HG03571 (cell line): ENCODE results near the gene ANKRD24.
"Not testable (repeated sequence)": the region's sequence is repeated elsewhere in the genome, so short reads cannot be mapped to it uniquely, and the experiment has no call there.

ENCODE experiments used
- ATAC-seq: cut with Tn5 transposase; IDR thresholded peaks from one replicate; pipeline ENCODE4 v1.9.1; 2021; ENCODE audit not compliant: unreplicated experiment

Gene ANKRD24

DNA sequence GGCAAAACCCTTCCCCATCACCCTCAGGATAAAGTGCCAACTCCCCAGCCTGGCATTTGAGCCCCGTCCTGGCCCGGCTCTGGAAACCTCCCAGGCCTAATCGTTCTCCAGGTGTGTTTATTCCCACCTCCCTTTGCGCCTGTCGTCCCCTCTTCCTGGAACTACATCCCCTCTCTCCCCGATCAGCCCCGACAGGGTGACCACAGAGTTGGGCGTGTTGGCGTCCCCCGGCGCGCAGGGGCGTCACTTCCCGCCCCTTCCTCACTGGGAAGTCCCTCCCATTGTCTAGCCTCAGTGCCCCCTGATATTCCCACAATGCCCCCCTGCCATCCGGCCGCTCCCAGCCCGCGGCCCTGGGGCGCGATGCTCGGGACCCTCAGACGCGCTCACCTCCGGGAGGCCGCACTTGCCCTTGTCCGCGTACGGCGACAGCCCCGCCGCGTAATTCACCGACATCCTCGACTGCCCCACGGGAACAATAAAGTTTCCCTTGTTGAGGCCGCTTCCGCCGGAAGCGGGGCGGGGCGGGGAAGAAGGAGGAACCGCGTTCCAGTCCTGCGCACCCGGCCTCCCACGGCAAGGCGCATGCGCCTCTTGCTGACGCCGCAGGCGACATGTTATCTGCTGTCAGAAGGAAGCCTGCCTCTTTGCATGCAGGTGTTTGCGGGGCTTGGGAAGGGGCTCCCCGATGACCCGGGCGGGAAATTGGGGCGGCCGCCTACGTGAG is at the start of gene ANKRD24, which contains the start of gene SIRT6:
Gene ANKRD24, plus strand, starts transcription at position 606 of the 727 bp plus-strand sequence. CDS start 3,737 bp downstream, outside the sequence.
Gene SIRT6, minus strand, starts transcription at position 480 of the 727 bp plus-strand sequence. Its CDS starts 24 bp downstream, at position 456.
- peak; percentile 46 for ATAC-seq

- ATAC-seq, result no peak
These were observed 48.1 kb upstream of the ANKRD24 start for GRCh38 chr19:4134351-4134750.

GRCh38 chr19:4135386-4135785 is 47.1 kb upstream of the ANKRD24 start:
- ATAC-seq, result not testable (repeated sequence)

GRCh38 chr19:4136680-4137088 is 45.8 kb upstream of the ANKRD24 start:
- ATAC-seq, result no peak

GRCh38 chr19:4138445-4138844 is 44.0 kb upstream of the ANKRD24 start:
- no peak for ATAC-seq

DNA sequence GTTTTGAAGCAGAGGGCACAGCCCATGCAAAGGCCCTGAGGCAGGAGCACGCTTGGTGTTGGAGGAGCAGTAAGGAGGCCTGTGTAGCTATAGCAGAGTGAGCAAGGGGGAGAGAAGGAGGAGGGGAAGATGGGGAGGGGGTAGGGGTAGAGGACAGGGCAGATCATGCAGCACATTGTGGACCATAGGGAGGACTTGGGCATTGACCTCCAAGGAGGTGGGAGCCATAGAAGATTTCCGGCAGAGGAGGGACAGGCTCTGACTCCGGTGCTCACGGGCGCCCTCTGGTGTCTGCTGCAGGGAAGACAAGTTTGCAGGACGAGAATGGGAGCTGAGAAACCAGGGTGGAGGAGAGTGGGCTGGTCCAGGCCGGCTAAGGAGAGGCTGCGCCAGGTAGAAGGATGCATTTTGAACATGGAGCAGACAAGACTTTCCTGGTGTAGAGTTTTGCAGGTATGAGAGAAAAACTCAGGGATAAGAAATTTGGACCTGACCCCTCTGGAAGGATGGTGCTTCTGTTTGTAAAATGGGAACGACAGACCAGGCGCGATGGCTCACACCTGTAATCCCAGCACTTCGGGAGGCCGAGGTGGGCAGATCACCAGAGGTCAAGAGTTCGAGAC is 42.8 kb upstream of the ANKRD24 start:
- ATAC-seq, result no peak

DNA sequence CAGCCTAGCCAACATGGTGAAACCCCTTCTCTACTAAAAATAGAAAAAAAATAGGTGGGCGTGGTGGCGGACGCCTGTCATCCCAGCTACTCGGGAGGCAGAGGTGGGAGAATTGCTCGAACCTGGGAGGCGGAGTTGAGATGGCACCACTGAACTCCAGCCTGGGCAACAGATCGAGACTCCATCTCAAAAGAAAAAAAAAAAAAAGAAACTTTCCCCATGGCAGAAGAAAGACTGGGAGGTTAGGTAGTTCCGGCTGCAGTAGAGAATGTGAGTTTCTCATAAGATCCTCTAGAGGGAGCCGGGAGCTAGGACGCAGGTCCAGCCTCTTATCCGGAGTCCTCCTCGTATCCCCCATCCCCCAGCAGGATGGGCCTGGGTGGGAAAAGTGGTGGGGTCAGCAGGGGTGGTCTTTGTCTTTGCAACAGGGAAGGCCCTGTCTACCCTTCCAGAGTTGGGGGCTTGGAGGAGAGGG is 42.2 kb upstream of the ANKRD24 start:
- ATAC-seq, result no peak

- not testable (repeated sequence) for ATAC-seq
These were observed 39.6 kb upstream of the ANKRD24 start for GRCh38 chr19:4142916-4143315.

DNA sequence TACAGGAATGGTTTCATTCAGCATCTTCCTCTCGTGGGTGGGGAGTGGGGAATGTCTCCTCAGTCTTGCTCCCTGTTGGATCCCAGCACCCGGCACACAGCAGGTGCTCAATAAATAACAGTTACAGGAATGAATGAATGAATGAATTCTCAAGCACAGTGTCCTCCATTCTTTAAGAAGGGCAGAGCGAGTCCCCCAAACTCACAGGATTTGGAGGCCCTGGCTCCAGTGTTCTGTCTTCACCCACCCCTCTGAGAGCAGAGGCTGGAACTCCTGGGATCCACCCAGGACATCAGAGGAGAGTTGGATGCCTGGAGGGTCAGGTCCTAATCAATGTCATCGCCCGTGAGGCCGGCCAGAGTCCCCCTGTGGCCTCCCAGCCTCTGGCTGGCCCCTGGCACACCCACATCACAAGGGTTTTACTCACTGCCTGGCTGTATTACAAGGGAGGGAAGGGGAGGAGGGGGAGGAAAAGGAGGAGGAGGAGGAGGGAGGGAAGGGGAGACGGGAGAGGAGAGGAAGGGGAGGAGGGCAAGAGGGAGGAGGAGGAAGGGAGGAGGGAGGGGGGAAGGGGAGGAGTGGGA is 37.7 kb upstream of the ANKRD24 start:
- ATAC-seq, result no peak

- no peak for ATAC-seq
These were observed 32.8 kb upstream of the ANKRD24 start for GRCh38 chr19:4149518-4150288.

- ATAC-seq, result no peak
These were observed 30.9 kb upstream of the ANKRD24 start for GRCh38 chr19:4151623-4152022.

DNA sequence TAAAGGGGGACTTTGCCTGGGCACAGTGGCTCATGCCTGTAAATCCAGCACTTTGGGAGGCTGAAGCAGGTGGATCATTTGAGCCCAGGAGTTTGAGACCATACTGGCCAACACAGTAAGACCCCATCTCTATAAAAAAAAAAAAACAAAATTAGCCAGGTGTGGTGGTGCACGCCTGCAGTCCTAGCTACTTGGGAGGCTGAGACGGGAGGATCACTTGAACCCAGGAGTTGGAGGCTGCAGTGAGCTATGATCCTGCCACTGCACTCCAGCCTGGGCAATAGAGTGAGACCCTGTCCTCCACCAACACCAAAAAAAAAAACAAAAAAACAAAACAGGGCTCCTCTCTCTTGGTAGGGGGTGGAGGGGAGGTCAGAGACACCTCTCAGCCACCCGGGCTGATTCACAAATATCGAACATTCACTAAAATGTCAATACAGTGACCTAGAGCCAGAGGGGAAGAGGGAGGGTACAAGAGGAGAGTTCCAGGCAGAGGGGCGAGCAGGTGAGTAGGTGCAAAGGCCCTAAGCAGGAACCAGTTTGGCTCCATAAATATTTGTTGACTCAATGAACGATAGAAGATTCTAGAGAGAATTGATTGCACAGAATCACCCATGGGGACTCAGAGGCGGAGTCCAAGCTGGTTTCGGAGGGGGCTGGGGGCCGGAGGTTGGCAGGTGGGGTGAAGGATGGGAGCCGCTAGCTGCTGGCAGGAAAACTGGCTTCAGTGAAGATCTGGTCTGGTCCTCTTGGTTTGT is 30.1 kb upstream of the ANKRD24 start:
- ATAC-seq, result no peak

DNA sequence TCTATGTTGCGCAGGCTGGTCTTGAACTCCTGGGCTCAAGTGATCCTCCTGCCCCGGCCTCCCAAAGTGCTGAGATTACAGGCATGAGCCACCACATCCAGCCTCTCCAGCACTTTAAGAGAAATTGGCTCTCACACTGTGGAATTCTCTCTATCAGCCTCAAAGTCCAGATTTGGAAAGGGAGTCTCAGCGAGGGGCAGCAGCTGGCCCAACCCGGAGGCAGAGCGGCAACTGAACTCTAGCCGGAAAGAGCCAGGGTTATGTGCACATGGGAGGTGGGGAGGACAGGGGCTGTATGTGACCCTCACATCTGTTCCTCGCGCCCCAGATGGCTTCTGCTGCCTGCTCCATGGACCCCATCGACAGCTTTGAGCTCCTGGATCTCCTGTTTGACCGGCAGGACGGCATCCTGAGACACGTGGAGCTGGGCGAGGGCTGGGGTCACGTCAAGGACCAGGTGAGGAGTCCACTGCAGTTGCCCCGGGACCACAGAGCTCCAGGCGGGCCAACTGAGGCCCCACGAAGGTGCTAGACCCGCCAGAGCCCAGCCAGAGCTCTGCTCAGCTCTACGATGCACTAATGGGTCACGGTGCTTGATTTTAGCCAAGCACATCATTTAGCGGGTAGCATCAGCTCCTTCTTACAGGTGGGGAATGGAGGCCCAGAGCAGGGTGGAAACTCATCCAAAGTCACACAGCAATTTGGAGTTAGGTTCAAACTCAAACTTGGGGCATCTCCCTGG is 27.7 kb upstream of the ANKRD24 start:
- ATAC-seq, result no peak

DNA sequence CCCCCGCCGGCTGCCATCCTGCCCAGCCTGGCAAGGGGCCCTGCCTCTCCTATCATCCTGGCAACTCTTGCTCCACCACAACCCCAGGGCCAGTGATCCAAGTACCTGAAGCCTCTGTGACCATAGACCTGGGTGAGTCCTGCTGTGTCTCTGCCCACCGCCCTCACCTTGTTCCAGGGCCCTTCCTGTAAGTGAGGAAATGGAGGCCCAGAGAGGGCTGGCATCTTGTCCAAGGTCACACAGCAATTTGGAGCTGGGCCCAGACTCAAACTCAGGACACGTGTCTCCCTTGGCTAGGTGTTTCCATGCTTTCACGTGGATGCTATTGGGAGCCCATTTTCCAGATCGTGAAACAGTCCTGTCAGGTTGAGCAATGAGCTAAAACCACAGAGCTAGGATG is 25.3 kb upstream of the ANKRD24 start:
- no peak for ATAC-seq

DNA sequence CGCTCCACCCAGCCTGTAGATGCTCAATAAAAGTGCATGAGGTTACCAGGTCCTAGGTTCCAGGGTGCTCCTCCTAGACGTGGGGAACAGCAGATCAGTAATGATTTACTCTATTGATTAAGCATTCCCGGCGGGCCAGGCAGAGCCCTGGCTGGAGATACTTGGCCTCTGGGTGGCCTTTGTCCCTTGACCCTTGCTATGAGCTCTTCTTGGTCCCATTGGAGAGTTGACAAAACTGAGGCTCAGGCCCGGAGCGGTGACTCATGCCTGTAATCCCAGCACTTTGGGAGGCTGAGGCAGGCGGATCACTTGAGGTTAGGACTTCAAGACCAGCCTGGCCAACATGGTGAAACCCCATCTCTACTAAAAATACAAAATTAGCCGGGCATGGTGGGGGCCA is 24.5 kb upstream of the ANKRD24 start:
- not testable (repeated sequence) for ATAC-seq

DNA sequence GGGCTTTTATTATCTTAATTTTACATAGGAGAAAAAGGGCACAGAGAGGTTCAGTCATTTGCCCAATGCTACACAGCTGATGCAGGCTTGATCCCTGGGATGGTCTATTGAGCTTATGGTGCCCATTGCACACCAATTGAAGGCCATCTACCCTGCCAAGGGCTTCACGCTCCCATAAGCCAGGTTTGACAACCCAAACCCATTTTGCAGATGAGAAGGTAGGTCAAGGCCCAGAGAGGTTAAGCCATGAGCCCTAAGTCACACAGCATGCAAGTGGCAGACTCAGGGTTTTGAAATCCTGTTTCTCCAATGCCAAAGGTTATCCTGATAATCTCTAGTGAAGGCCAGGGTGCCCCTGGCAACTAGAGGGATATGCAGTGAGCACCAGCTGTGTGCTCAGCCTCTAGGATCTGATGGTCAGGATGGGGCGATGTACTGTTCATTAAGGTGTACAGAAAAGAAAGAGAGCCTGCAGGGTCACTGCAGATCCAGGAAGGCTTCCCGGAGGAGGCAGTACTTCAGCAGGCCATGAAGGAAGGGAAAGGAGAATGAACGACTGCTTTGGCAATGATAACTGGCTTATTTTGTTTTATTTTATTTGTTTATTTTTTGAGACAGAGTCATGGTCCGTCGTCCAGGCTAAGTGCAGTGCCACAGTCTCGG is 20.9 kb upstream of the ANKRD24 start:
- no peak for ATAC-seq

GRCh38 chr19:4164262-4164661 is 18.2 kb upstream of the ANKRD24 start:
- ATAC-seq, result no peak

DNA sequence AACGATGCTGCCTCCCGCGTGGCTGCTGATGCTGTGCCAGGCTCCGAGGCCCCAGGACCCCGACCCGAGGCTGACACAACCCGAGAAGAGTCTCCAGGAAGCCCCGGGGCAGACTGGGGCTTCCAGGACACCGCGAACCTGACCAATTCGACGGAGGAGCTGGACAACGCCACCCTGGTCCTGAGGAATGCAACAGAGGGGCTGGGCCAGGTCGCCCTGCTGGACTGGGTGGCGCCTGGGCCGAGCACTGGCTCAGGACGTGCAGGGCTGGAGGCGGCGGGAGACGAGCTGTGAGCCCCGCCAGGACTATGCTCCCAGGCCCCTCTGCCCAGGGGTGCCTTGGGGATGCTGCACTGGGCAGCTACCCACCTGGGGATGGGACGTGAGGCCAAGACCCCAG is 10.8 kb upstream of the ANKRD24 start:
- no peak for ATAC-seq

GRCh38 chr19:4172861-4173473 is 9.5 kb upstream of the ANKRD24 start:
- no peak for ATAC-seq
